ENCODE measurements around the gene KLHL42.

Gene KLHL42

GRCh38 chr12:27814851-27815591, 35.0 kb downstream of the KLHL42 start:
- Mint-ChIP-seq H3K9me3 (peaks cover 12% of the 10 kb centered on the region), H3K27me3 (ENCODE audit: low read depth, poor library complexity) (peaks cover 7% of the 10 kb centered on the region), H3K4me1 (peaks cover 12% of the 10 kb centered on the region), H3K4me3 (no peak overlapping the region), H3K27ac (no peak overlapping the region), H3K36me3 (ENCODE audit: low read depth) (no peaks in the 10 kb centered on the region)
- DNase-seq = no peak
- TF ChIP-seq, protein P1, sequence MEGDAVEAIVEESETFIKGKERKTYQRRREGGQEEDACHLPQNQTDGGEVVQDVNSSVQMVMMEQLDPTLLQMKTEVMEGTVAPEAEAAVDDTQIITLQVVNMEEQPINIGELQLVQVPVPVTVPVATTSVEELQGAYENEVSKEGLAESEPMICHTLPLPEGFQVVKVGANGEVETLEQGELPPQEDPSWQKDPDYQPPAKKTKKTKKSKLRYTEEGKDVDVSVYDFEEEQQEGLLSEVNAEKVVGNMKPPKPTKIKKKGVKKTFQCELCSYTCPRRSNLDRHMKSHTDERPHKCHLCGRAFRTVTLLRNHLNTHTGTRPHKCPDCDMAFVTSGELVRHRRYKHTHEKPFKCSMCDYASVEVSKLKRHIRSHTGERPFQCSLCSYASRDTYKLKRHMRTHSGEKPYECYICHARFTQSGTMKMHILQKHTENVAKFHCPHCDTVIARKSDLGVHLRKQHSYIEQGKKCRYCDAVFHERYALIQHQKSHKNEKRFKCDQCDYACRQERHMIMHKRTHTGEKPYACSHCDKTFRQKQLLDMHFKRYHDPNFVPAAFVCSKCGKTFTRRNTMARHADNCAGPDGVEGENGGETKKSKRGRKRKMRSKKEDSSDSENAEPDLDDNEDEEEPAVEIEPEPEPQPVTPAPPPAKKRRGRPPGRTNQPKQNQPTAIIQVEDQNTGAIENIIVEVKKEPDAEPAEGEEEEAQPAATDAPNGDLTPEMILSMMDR (IDR thresholded peaks at IDR 0.05) = no peak

- H3K36me3 Mint-ChIP-seq (ENCODE audit: low read depth) = no peaks in the 10 kb centered on the region
- TF ChIP-seq, protein P1 (IDR thresholded peaks at IDR 0.05) = no peak
- H3K9me3 Mint-ChIP-seq = peaks cover 6% of the 10 kb centered on the region
- no peaks in the 10 kb centered on the region for H3K4me1 Mint-ChIP-seq
- no peak overlapping the region for H3K27ac Mint-ChIP-seq
- no peak for DNase-seq
- H3K4me3 Mint-ChIP-seq = no peak overlapping the region
- peaks cover 3% of the 10 kb centered on the region for H3K27me3 Mint-ChIP-seq (ENCODE audit: low read depth, poor library complexity)
Measured at GRCh38 chr12:27817766-27818165, 37.7 kb downstream of the KLHL42 start.

- no peak for DNase-seq
- H3K36me3 Mint-ChIP-seq (ENCODE audit: low read depth) = no peaks in the 10 kb centered on the region
- peaks cover 6% of the 10 kb centered on the region for H3K9me3 Mint-ChIP-seq
- no peak overlapping the region for H3K4me3 Mint-ChIP-seq
- TF ChIP-seq, protein P1 (IDR thresholded peaks at IDR 0.05) = no peak
- H3K27ac Mint-ChIP-seq = peak overlapping the region; percentile 57
- H3K4me1 Mint-ChIP-seq = no peaks in the 10 kb centered on the region
- H3K27me3 Mint-ChIP-seq (ENCODE audit: low read depth, poor library complexity) = peaks cover 3% of the 10 kb centered on the region
Measured at GRCh38 chr12:27818401-27818918, 38.4 kb downstream of the KLHL42 start.

GRCh38 chr12:27820564-27820963, 40.5 kb downstream of the KLHL42 start:
- no peak for DNase-seq
- Mint-ChIP-seq H3K4me3 (no peak overlapping the region), H3K36me3 (ENCODE audit: low read depth) (no peaks in the 10 kb centered on the region), H3K9me3 (peaks cover 6% of the 10 kb centered on the region), H3K27me3 (ENCODE audit: low read depth, poor library complexity) (peaks cover 7% of the 10 kb centered on the region), H3K4me1 (peaks cover 10% of the 10 kb centered on the region), H3K27ac (no peak overlapping the region)
- TF ChIP-seq, protein P1 (IDR thresholded peaks at IDR 0.05) = no peak

- Mint-ChIP-seq H3K4me3 (no peak overlapping the region), H3K27ac (no peak overlapping the region), H3K4me1 (peaks cover 10% of the 10 kb centered on the region), H3K27me3 (ENCODE audit: low read depth, poor library complexity) (peaks cover 7% of the 10 kb centered on the region), H3K36me3 (ENCODE audit: low read depth) (no peaks in the 10 kb centered on the region), H3K9me3 (peaks cover 2% of the 10 kb centered on the region)
- DNase-seq = peak; percentile 39
- TF ChIP-seq, protein P1 (IDR thresholded peaks at IDR 0.05) = peak; percentile 84
Measured at GRCh38 chr12:27821259-27821973, 41.4 kb downstream of the KLHL42 start.

All from nephron progenitor cell (in vitro differentiated cells).